Measurements from ENCODE around the gene ZFPM1. TPM values are rescaled to one million over a fixed set of nuclear protein-coding genes. Genes with fewer than 3 reads are reported as not detected.

ZFPM1 gene
- total RNA-seq, 3 donors from 2014 or later, result 14.2 to 17.3 (median 15.9) TPM

- Mint-ChIP-seq H3K4me3 (no peak overlapping the region), H3K36me3 (ENCODE audit: insufficient read depth) (no peaks in the 10 kb centered on the region), H3K9me3 (no peaks in the 10 kb centered on the region), H3K4me1 (ENCODE audit: low read depth) (peaks cover 3% of the 10 kb centered on the region), H3K27me3 (ENCODE audit: low read depth) (peaks cover 2% of the 10 kb centered on the region)
- ATAC-seq, result no peak
- DNase-seq, result no peak
Measured at GRCh38 chr16:88426018-88426417, 27.1 kb upstream of the ZFPM1 start.

DNA sequence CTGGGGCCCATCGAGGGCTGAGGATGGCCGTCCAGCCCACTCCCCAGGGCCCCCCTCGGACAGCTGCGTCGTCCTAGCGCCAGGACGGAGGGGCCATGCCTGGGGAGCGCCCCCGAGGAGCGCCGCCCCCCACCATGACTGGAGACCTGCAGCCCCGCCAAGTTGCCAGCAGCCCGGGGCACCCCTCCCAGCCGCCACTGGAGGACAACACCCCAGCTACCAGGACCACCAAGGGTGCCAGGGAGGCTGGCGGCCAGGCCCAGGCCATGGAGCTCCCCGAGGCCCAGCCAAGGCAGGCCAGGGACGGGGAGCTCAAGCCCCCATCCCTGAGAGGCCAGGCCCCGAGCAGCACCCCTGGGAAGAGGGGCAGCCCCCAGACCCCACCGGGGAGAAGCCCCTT, 25.7 kb upstream of the ZFPM1 start:
- Mint-ChIP-seq H3K27me3 (ENCODE audit: low read depth) (peaks cover 4% of the 10 kb centered on the region), H3K4me1 (ENCODE audit: low read depth) (peaks cover 10% of the 10 kb centered on the region), H3K36me3 (ENCODE audit: insufficient read depth) (no peaks in the 10 kb centered on the region), H3K4me3 (no peak overlapping the region), H3K9me3 (no peaks in the 10 kb centered on the region)
- ATAC-seq, result no peak
- no peak for DNase-seq

- Mint-ChIP-seq H3K36me3 (ENCODE audit: insufficient read depth) (no peaks in the 10 kb centered on the region), H3K9me3 (no peaks in the 10 kb centered on the region), H3K27me3 (ENCODE audit: low read depth) (peaks cover 4% of the 10 kb centered on the region), H3K4me3 (no peak overlapping the region), H3K4me1 (ENCODE audit: low read depth) (peaks cover 10% of the 10 kb centered on the region)
- no peak for DNase-seq
- ATAC-seq, result no peak
Measured at GRCh38 chr16:88428156-88428555, 24.9 kb upstream of the ZFPM1 start.

GRCh38 chr16:88428616-88429386, 24.3 kb upstream of the ZFPM1 start:
- ATAC-seq (no peak), DNase-seq (no peak)
- peaks cover 4% of the 10 kb centered on the region for H3K27me3 Mint-ChIP-seq (ENCODE audit: low read depth)
- peak overlapping the region; percentile 50 for H3K4me3 Mint-ChIP-seq
- H3K36me3 Mint-ChIP-seq (ENCODE audit: insufficient read depth), result no peaks in the 10 kb centered on the region
- peaks cover 10% of the 10 kb centered on the region for H3K4me1 Mint-ChIP-seq (ENCODE audit: low read depth)
- H3K9me3 Mint-ChIP-seq, result no peaks in the 10 kb centered on the region

- H3K4me1 Mint-ChIP-seq (ENCODE audit: low read depth), result peaks cover 10% of the 10 kb centered on the region
- H3K9me3 Mint-ChIP-seq, result no peaks in the 10 kb centered on the region
- ATAC-seq (no peak), DNase-seq (no peak)
- peak overlapping the region; percentile 74 for H3K4me3 Mint-ChIP-seq
- peaks cover 4% of the 10 kb centered on the region for H3K27me3 Mint-ChIP-seq (ENCODE audit: low read depth)
- no peaks in the 10 kb centered on the region for H3K36me3 Mint-ChIP-seq (ENCODE audit: insufficient read depth)
Measured at GRCh38 chr16:88429387-88430184, 23.5 kb upstream of the ZFPM1 start.

- DNase-seq (no peak), ATAC-seq (peak; percentile 42 to 43)
- Mint-ChIP-seq H3K4me1 (ENCODE audit: low read depth) (peaks cover 10% of the 10 kb centered on the region), H3K36me3 (ENCODE audit: insufficient read depth) (no peaks in the 10 kb centered on the region), H3K4me3 (peak overlapping the region; percentile 74), H3K9me3 (no peaks in the 10 kb centered on the region), H3K27me3 (ENCODE audit: low read depth) (peaks cover 4% of the 10 kb centered on the region)
Measured at GRCh38 chr16:88430185-88430523, 22.9 kb upstream of the ZFPM1 start.

DNA sequence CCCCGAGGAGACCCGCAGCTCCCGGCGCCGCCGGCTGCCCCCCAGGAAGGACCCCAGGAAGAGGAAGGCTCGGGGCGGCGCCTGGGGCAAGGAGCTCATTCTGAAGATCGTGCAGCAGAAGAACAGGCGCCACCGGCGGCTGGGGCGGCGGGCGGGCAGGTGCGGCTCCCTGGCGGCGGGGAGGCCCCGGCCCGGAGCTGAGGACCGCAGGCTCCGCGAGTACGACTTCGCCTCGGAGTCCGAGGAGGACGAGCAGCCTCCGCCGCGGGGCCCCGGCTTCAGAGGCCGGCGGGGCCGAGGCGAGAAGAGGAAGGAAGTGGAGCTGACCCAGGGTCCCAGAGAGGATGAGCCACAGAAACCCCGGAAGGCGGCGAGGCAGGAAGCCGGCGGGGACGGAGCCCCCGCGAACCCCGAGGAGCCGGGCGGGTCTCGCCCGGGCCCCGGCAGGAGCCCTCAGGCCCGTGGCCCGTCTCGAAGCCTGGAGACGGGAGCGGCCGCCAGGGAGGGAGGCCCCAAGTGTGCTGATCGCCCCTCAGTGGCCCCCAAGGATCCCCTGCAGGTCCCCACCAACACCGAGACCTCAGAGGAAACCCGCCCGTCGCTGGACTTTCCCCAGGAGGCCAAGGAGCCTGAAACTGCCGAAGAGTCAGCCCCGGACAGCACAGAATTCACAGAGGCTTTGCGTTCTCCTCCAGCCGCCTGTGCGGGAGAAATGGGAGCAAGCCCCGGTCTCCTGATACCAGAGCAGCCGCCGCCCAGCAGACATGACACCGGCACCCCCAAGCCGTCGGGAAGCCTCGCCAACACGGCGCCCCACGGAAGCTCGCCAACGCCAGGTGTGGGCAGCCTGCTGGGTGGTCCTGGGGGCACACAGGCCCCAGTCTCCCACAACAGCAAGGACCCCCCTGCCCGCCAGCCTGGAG, 22.3 kb upstream of the ZFPM1 start:
- Mint-ChIP-seq H3K27me3 (ENCODE audit: low read depth) (peaks cover 4% of the 10 kb centered on the region), H3K4me1 (ENCODE audit: low read depth) (peaks cover 11% of the 10 kb centered on the region), H3K4me3 (peak overlapping the region; percentile 62), H3K36me3 (ENCODE audit: insufficient read depth) (no peaks in the 10 kb centered on the region), H3K9me3 (no peaks in the 10 kb centered on the region)
- DNase-seq, result peak; percentile 40
- ATAC-seq, result peak; percentile 73 to 81

- H3K9me3 Mint-ChIP-seq, result no peaks in the 10 kb centered on the region
- DNase-seq (no peak), ATAC-seq (no peak)
- peak overlapping the region; percentile 62 for H3K4me3 Mint-ChIP-seq
- H3K36me3 Mint-ChIP-seq (ENCODE audit: insufficient read depth), result no peaks in the 10 kb centered on the region
- H3K27me3 Mint-ChIP-seq (ENCODE audit: low read depth), result peaks cover 4% of the 10 kb centered on the region
- H3K4me1 Mint-ChIP-seq (ENCODE audit: low read depth), result peaks cover 11% of the 10 kb centered on the region
Measured at GRCh38 chr16:88431651-88432050, 21.4 kb upstream of the ZFPM1 start.

- no peaks in the 10 kb centered on the region for H3K9me3 Mint-ChIP-seq
- H3K4me3 Mint-ChIP-seq, result peak overlapping the region; percentile 62
- H3K27me3 Mint-ChIP-seq (ENCODE audit: low read depth), result peaks cover 4% of the 10 kb centered on the region
Measured at GRCh38 chr16:88432174-88432573, 20.9 kb upstream of the ZFPM1 start.

GRCh38 chr16:88432753-88433152, 20.3 kb upstream of the ZFPM1 start:
- H3K36me3 Mint-ChIP-seq (ENCODE audit: insufficient read depth), result no peaks in the 10 kb centered on the region
- ATAC-seq (no peak), DNase-seq (no peak)
- H3K4me3 Mint-ChIP-seq, result no peak overlapping the region
- H3K4me1 Mint-ChIP-seq (ENCODE audit: low read depth), result peaks cover 11% of the 10 kb centered on the region
- H3K9me3 Mint-ChIP-seq, result no peaks in the 10 kb centered on the region
- peaks cover 4% of the 10 kb centered on the region for H3K27me3 Mint-ChIP-seq (ENCODE audit: low read depth)

More at GRCh38 chr16:88432174-88432573, 20.9 kb upstream of the ZFPM1 start:
- Mint-ChIP-seq H3K36me3 (ENCODE audit: insufficient read depth) (no peaks in the 10 kb centered on the region), H3K4me1 (ENCODE audit: low read depth) (peaks cover 11% of the 10 kb centered on the region)
- no peak for DNase-seq
- ATAC-seq, result no peak

GRCh38 chr16:88433632-88434352, 19.3 kb upstream of the ZFPM1 start:
- Mint-ChIP-seq H3K4me3 (no peak overlapping the region), H3K27me3 (ENCODE audit: low read depth) (peaks cover 4% of the 10 kb centered on the region), H3K4me1 (ENCODE audit: low read depth) (peaks cover 11% of the 10 kb centered on the region), H3K36me3 (ENCODE audit: insufficient read depth) (no peaks in the 10 kb centered on the region), H3K9me3 (no peaks in the 10 kb centered on the region)
- no peak for ATAC-seq
- DNase-seq, result no peak

DNA sequence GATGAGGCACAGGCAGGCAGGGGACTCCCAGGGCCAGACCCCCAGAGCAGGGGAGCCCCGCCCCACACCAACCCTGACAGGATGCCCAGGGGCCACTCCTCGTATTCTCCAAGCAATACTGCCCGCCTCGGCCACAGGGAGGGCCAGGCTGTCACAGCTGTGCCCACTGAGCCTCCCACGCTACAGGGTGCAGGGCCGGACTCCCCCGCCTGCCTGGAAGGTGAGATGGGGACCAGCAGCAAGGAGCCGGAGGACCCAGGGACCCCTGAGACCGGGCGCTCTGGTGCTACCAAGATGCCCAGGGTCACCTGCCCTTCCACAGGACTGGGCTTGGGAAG, 18.8 kb upstream of the ZFPM1 start:
- no peak overlapping the region for H3K4me3 Mint-ChIP-seq
- no peaks in the 10 kb centered on the region for H3K9me3 Mint-ChIP-seq
- ATAC-seq (no peak), DNase-seq (no peak)
- peaks cover 4% of the 10 kb centered on the region for H3K27me3 Mint-ChIP-seq (ENCODE audit: low read depth)
- H3K36me3 Mint-ChIP-seq (ENCODE audit: insufficient read depth), result no peaks in the 10 kb centered on the region
- H3K4me1 Mint-ChIP-seq (ENCODE audit: low read depth), result peaks cover 11% of the 10 kb centered on the region

DNA sequence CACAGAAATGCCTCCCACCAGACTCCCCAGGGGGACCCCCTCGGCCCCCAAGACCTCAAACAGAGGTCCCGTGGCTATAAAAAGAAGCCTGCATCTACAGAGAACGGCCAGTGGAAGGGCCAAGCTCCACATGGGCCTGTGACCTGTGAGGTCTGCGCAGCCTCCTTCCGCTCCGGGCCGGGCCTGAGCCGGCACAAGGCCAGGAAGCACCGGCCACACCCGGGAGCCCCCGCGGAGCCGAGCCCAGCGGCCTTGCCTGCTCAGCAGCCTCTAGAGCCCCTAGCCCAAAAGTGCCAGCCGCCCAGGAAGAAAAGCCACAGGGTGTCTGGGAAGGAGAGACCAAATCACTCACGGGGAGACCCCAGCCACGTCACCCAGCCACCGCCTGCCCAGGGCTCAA, 18.3 kb upstream of the ZFPM1 start:
- Mint-ChIP-seq H3K4me1 (ENCODE audit: low read depth) (peaks cover 10% of the 10 kb centered on the region), H3K27me3 (ENCODE audit: low read depth) (peaks cover 3% of the 10 kb centered on the region), H3K9me3 (no peaks in the 10 kb centered on the region), H3K36me3 (ENCODE audit: insufficient read depth) (no peaks in the 10 kb centered on the region), H3K4me3 (no peak overlapping the region)
- DNase-seq (no peak), ATAC-seq (no peak)

Measured in activated T-cell treated with anti-CD3 and anti-CD28 coated beads, Interleukin-2, amount 50 U/mL, for 4 hours (primary cell).